ENCODE results near the gene AMPD3. TPM values are rescaled to one million over a fixed set of nuclear protein-coding genes. Genes with fewer than 3 reads are reported as not detected.

Gene AMPD3
- total RNA-seq, 2 donors from 2014 or later: 10.9 to 11.3 TPM

DNA sequence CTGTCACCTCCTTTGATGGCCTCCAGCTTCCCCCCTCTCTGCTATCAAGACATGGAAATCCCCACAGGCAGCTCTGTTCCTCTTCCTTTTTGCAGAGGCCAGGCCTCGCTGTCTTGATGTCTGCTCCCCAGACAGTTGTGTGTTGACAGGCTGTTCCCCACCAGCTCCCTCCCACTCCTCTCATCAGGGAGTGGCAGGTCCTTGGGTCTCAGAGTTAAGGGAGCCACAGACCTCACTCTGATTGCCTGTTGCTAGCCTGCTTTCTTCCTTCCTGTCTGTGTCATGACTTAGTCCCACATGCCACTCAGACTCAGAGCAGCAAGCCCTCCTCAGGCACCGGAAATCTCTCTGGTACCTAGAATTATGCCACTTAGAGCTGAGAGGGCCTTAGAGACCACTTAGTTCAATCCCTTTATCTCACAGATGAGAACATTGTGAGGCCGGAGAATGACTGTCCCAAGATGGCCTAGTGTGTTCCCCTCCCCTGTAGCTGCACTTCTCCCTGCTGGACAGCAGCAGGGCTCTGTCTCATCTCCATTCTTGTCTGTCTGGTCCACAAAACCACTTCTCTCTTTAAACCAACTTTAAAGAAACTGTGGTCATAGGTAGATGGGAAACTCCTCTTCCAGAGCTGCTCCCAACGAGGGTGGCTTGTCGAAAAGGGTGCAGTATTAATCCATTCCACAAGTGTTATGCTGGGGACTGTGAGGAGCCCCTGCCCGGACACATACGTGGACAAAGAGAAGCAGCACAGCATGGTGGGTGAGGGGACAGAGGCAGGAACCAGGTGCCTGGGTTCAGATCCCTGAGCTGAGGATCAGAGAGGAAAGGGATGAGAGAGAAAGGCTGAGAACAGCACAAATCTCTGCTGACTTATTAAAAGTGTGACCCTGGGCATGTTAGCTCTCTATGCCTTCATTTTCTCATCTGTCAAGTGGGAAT lies 4.2 kb downstream of the AMPD3 start:
- Mint-ChIP-seq H3K4me3 (peak overlapping the region; percentile 85), H3K4me1 (ENCODE audit: low read depth in 2 of 2) (peaks cover 32 to 37% of the 10 kb centered on the region in 2 donors), H3K9me3 (no peaks in the 10 kb centered on the region), H3K36me3 (no peaks in the 10 kb centered on the region), H3K27me3 (no peaks in the 10 kb centered on the region), H3K27ac (peak overlapping the region; percentile 95 to 99)
- ATAC-seq (peak; percentile 78 to 85), DNase-seq (ENCODE audit: low spot score) (peak; percentile 68)

DNA sequence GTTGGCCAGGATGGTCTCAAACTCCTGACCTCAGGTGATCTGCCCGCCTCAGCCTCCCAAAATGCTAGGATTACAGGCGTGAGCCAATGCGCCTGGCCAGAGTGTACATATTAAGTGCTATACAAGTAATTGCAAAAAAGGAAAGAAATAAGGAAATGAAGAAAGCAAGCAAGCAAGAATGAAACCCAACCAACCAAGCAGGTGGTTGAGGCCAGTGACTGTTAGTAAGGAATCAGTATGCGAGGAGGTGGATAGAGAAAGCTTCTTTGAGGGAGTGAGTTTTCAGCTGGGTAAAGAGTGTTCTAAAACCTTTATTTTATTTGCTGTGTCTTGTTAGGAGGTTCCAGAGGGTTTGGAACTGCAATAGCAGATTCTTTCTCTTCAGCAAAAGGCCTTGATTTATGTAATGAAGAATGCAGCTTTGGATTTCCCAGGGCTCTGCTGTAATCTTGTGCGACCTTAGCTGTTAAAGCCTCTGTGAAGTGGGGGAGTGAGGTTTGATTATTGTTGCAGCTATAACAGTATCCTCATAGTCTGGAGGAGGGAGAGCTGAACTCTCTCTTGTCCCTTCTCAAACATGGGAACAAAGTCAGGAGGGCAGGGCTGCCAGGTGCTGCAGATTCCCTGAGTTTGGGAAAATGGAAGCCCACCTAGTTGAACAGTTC lies 5.7 kb downstream of the AMPD3 start:
- H3K27ac Mint-ChIP-seq: peak overlapping the region in 1 of 2 donors; percentile 25
- H3K9me3 Mint-ChIP-seq: no peaks in the 10 kb centered on the region
- no peak for ATAC-seq
- H3K4me3 Mint-ChIP-seq: no peak overlapping the region
- no peaks in the 10 kb centered on the region for H3K27me3 Mint-ChIP-seq
- DNase-seq (ENCODE audit: low spot score): no peak
- peaks cover 27 to 31% of the 10 kb centered on the region in 2 donors for H3K4me1 Mint-ChIP-seq (ENCODE audit: low read depth in 2 of 2)
- peaks cover 5% of the 10 kb centered on the region for H3K36me3 Mint-ChIP-seq

DNA sequence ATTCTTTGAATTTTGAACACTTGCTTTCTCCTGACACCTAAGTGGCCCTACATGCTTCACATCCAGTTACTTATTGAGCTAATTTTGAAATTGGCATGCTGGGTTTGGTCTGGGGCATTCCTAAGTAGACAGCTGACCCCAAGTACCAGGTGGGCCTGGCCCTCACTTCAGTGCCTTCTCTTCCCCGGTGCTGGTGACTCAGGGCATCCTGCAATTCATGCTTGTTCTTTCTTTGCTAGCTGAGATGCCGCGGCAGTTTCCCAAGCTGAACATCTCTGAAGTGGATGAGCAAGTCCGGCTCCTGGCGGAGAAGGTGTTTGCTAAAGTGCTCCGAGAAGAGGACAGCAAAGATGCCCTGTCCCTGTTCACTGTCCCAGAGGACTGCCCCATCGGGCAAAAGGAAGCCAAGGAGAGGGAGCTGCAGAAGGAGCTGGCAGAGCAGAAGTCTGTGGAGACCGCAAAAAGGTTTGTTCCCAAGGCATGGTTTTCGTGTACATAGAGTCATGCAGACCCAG lies 6.3 kb downstream of the AMPD3 start:
- H3K27ac Mint-ChIP-seq: no peak overlapping the region
- no peak overlapping the region for H3K4me3 Mint-ChIP-seq
- DNase-seq (ENCODE audit: low spot score): no peak
- no peaks in the 10 kb centered on the region for H3K27me3 Mint-ChIP-seq
- no peak for ATAC-seq
- no peaks in the 10 kb centered on the region for H3K9me3 Mint-ChIP-seq
- H3K36me3 Mint-ChIP-seq: peaks cover 5% of the 10 kb centered on the region
- peaks cover 25 to 26% of the 10 kb centered on the region in 2 donors for H3K4me1 Mint-ChIP-seq (ENCODE audit: low read depth in 2 of 2)

DNA sequence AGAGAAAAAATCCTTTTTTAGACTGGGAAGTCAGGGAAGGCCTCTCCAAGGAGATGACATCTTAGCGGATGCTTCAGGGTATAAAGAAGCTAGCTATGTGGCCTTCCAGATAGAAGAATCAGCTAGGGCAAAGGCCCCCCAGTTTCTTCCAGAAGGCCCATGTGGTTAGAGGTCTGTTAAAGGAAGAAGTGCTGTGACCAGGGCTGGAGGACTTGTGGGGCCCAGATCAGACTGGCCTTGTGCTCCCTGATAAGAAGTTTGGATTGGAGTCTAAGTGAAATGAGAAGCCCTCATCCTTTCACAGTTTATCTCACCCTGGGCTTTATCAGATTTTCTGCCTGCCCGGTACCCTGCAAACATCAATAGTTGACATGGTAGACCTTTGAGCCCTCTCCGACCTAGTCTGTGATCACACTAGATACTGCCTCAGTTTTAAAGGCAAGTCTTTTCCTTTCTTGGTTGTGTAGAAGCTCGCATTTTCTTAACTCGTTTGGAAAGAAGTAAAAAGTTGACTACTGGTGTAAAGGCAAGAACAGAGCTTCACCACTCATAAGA lies 7.8 kb downstream of the AMPD3 start:
- Mint-ChIP-seq H3K4me3 (no peak overlapping the region), H3K36me3 (peaks cover 13% of the 10 kb centered on the region), H3K4me1 (ENCODE audit: low read depth in 2 of 2) (peaks cover 22 to 25% of the 10 kb centered on the region in 2 donors), H3K27me3 (peaks cover 0 to 6% of the 10 kb centered on the region in 2 donors), H3K9me3 (peaks cover 4% of the 10 kb centered on the region), H3K27ac (peak overlapping the region in 1 of 2 donors; percentile 7)
- DNase-seq (ENCODE audit: low spot score): no peak
- no peak for ATAC-seq

DNA sequence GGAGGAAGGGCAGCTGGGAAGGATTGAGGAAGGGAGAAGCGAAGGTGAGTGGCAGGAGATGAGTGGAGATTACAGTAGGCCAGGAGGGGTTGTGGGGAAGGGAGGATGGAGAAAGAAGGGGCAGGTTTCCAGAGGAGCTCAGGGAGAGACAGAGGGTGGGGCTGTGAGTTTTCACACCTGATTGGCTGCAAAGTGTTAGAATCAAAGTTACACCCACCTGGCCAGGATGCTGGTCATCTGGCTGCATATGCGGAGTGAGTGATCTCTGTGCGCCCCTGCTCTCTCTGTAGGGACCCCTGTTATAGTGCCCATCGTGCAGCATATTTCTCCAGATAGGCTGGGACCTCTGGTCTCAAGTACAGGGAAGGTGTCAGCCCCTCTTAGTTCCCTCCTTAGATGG lies 18.3 kb downstream of the AMPD3 start:
- DNase-seq (ENCODE audit: low spot score): no peak
- Mint-ChIP-seq H3K4me1 (ENCODE audit: low read depth in 2 of 2) (peaks cover 13 to 22% of the 10 kb centered on the region in 2 donors), H3K9me3 (no peaks in the 10 kb centered on the region), H3K4me3 (no peak overlapping the region), H3K27me3 (no peaks in the 10 kb centered on the region), H3K36me3 (peaks cover 6% of the 10 kb centered on the region), H3K27ac (no peak overlapping the region)
- ATAC-seq: no peak

DNA sequence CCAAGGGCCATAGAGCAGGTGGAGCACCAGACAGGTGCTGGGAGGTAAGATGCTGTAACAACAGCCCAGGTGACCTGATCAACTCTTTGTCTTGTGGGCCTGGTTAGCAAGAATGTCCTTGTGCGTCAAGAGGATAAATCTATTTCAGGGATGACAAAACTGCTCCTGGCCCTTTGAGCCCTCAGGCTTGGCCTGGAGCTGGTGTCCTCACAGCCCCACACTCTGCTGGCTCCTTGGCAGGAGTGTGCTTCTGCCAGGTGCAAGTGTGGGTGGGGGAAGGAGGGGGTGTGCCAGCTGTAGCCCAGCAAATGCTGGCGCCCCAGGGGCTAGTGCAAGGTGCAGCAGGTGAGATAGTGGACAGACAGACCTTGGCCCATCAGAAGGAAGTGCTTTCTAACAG lies 19.5 kb downstream of the AMPD3 start:
- no peak overlapping the region for H3K4me3 Mint-ChIP-seq
- DNase-seq (ENCODE audit: low spot score) (no peak), ATAC-seq (no peak)
- H3K4me1 Mint-ChIP-seq (ENCODE audit: low read depth in 2 of 2): peaks cover 13 to 23% of the 10 kb centered on the region in 2 donors
- no peak overlapping the region for H3K27ac Mint-ChIP-seq
- no peaks in the 10 kb centered on the region for H3K9me3 Mint-ChIP-seq
- no peaks in the 10 kb centered on the region for H3K27me3 Mint-ChIP-seq
- H3K36me3 Mint-ChIP-seq: no peaks in the 10 kb centered on the region

DNA sequence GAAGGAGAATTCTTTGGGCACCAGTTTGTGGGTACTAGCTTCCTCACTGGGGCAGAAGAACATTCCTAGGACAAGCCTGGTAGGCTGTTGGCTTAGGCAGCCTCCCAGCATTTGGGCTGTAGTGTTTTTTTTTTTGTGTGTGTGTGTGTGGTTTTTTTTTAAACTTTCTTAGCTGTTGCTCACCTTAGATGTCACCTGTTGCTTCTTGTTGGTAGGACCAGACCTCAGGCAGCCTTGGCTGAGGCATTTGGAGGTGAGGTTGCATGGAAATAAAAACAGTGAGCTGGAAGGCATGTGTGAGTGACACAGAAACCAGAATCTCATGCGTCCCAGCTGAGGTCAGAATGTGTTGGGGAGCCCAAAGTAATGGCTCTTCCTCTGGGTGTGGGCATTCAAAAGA lies 21.3 kb downstream of the AMPD3 start:
- DNase-seq (ENCODE audit: low spot score) (no peak), ATAC-seq (no peak)
- Mint-ChIP-seq H3K27ac (peak overlapping the region in 1 of 2 donors; percentile 46), H3K9me3 (no peaks in the 10 kb centered on the region), H3K36me3 (no peaks in the 10 kb centered on the region), H3K4me3 (no peak overlapping the region), H3K27me3 (no peaks in the 10 kb centered on the region), H3K4me1 (ENCODE audit: low read depth in 2 of 2) (peaks cover 13 to 23% of the 10 kb centered on the region in 2 donors)

DNA sequence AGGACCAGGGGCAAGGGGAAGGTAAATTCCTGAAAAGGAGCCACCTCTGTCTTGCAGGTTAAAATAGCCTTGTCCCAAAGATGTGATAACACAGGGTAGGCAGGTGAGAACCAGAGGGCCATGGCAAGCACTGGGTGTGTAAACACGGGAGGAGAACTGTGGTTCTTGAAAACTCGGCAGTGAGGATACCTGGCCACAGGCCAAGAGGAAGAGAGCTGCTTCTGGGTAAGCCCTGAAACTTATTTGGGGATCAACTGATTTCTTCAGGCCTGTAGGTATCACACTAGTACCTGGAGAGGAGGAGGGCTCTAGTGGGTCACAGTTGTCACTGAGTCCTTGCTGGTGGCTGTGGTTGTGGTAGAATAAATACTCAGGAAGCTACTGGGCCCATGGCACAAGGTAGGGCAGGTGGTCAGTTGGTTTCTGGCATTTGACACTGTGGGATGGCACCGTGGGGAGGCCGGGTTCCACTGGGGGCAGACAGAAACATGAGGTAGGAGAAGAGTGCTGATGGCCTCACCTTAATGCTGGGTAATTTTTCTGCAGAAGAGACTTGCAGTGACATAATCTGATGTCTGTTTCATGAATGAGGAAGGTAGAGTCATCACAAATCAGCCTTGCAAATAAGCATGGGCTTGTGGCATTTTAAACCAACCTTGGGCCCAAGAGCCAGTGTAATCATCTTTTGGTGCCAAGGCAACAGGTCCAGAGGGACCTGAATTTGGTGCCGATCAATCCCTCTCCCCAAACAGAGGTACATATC lies 22.0 kb downstream of the AMPD3 start:
- no peaks in the 10 kb centered on the region for H3K9me3 Mint-ChIP-seq
- ATAC-seq: no peak
- H3K4me3 Mint-ChIP-seq: no peak overlapping the region
- H3K27ac Mint-ChIP-seq: peak overlapping the region in 1 of 2 donors; percentile 46
- H3K36me3 Mint-ChIP-seq: no peaks in the 10 kb centered on the region
- H3K27me3 Mint-ChIP-seq: no peaks in the 10 kb centered on the region
- no peak for DNase-seq (ENCODE audit: low spot score)
- H3K4me1 Mint-ChIP-seq (ENCODE audit: low read depth in 2 of 2): peaks cover 13 to 20% of the 10 kb centered on the region in 2 donors

DNA sequence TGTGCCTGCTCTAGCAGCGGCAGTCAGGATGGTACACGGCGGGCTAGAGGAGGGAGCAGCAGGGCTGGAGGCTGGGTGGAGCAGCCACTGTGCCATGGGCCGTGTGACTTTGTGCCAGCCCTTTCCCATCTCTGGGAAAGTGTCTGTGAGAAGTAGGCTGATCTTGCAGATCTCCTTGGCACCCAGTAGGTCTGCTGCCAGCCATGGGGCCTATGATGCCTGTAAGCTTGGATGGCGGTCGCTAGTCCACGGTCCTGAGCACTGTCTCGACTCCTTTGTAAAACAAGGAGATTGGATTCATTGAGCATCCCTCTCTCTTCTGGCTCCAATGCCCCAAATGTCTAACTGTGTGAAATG lies 22.6 kb downstream of the AMPD3 start:
- Mint-ChIP-seq H3K4me3 (no peak overlapping the region), H3K27ac (no peak overlapping the region), H3K36me3 (no peaks in the 10 kb centered on the region), H3K4me1 (ENCODE audit: low read depth in 2 of 2) (peaks cover 13 to 19% of the 10 kb centered on the region in 2 donors), H3K27me3 (no peaks in the 10 kb centered on the region), H3K9me3 (no peaks in the 10 kb centered on the region)
- no peak for DNase-seq (ENCODE audit: low spot score)
- ATAC-seq: no peak

DNA sequence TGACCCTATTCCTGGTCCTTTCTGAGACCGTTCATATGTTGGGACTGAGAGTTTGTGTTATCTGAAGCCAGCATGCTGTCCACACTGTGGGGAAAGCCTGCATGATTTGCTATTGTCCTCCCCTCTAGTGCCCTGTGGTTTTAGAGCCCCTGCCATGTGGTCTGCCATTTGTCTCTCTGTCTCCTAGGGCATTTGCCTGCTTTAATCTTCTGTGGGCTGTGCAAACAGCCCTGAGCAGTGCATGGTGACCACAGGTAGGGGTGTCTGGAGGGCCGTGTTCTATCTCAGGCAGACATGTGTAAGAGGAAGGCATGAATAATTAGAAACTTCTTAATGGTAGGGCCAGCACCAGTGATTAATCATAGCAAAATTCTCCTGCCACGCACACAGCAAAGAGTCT lies 23.0 kb downstream of the AMPD3 start:
- Mint-ChIP-seq H3K27me3 (no peaks in the 10 kb centered on the region), H3K36me3 (no peaks in the 10 kb centered on the region), H3K9me3 (no peaks in the 10 kb centered on the region), H3K4me3 (no peak overlapping the region), H3K4me1 (ENCODE audit: low read depth in 2 of 2) (peaks cover 11 to 15% of the 10 kb centered on the region in 2 donors), H3K27ac (no peak overlapping the region)
- ATAC-seq: no peak
- DNase-seq (ENCODE audit: low spot score): no peak

DNA sequence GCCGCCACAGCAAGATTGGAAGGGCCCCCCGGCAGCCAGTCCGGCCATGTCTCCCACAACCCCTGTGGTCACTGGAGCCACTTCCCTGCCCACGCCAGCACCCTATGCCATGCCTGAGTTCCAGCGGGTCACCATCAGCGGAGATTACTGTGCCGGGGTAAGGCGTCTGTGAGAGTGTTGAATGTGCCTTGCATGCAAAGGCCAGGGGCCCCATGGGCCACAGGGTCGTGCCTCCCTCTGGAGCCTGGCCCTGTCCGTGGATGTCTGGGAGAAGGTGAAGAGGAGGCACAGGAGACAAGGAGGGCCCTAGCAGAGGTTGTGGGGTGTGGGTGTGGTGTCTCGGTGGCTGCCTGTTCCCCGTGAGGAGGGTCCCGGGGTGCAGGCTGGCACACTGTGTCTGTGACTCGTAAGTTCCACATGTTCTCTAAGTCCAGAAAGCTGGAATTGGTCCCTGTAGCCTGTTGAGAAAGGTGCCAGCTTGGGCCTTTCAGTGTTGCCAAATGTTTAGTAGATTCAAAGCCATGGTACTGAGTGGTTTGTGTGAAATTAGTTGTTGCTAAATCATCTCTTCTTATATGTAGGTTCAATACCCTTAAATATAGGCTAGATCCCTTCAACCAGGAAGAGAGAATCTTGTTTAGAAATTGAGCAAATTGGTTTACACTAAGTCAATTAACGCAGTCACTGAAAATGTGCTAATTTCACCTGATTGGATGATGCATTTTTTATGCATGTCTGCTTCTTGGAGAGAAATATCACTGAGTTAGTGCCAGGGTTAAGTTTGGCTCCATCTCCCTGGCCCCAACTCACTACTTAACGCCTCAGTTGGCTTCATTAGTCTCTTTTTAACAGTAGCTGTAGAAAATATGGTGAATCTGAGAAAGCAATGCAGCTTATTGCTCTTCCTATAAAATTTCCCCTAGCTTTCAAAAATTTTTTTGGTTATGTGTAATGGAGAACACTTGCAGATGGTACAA lies 23.8 kb downstream of the AMPD3 start:
- no peak overlapping the region for H3K4me3 Mint-ChIP-seq
- H3K36me3 Mint-ChIP-seq: no peaks in the 10 kb centered on the region
- no peak overlapping the region for H3K27ac Mint-ChIP-seq
- H3K9me3 Mint-ChIP-seq: no peaks in the 10 kb centered on the region
- ATAC-seq (no peak), DNase-seq (ENCODE audit: low spot score) (no peak)
- H3K27me3 Mint-ChIP-seq: no peaks in the 10 kb centered on the region
- peaks cover 8 to 10% of the 10 kb centered on the region in 2 donors for H3K4me1 Mint-ChIP-seq (ENCODE audit: low read depth in 2 of 2)

DNA sequence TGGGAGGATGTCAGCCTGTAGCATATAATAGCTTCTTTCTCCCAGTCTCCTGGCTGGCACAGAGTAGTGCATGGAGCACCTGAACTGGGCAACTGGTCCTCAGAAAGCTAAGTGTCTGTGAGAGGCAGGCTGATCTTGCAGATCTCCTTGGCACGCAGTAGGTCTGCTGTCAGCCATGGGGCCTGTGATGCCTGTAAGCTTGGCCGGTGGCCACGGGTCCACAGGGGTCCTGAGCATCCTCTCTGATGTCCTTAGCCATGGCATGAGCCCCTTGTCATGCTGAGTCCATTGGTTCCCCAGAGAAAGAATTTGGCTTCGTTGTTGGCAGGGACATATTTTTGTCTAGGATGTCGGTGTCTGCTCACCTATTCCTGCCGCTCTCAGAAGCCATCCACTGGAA lies 25.0 kb downstream of the AMPD3 start:
- Mint-ChIP-seq H3K4me1 (ENCODE audit: low read depth in 2 of 2) (peaks cover 8 to 10% of the 10 kb centered on the region in 2 donors), H3K36me3 (no peaks in the 10 kb centered on the region), H3K4me3 (no peak overlapping the region), H3K27ac (no peak overlapping the region), H3K27me3 (no peaks in the 10 kb centered on the region), H3K9me3 (no peaks in the 10 kb centered on the region)
- ATAC-seq (no peak), DNase-seq (ENCODE audit: low spot score) (no peak)
